AG04450 (cell line): ENCODE data around the gene EDRF1. TPM values are rescaled to one million over a fixed set of nuclear protein-coding genes. Genes with fewer than 3 reads are reported as not detected.

Experiments
- CTCF ChIA-PET: fragments of 300-600, 350-600 bp; formaldehyde crosslinking; extraction: SDS; loops from one replicate; lab custom pipeline; 2022; ENCODE audit warnings: antibody characterized with exemption, inconsistent platforms; lab: Charles Lee
- POLR2A ChIA-PET: fragments of 350-600 bp; formaldehyde crosslinking; extraction: SDS; loops from one replicate; lab custom pipeline; 2021; ENCODE audit warnings: antibody characterized with exemption, inconsistent platforms; lab: Yijun Ruan, JAX
- DNase-seq: peaks from one replicate; pipeline ENCODE4 v3.0.0-alpha.2; 2011; ENCODE audit warnings: low read depth, low spot score
- H3K27ac ChIP-seq: one replicate; pipeline ENCODE4 v1.5.1; 2012; ENCODE audit warnings: low read depth, low read length, control low read depth
- H3K27me3 ChIP-seq: one replicate; pipeline ENCODE4 v1.6.0; 2012; ENCODE audit warnings: low read length; ENCODE audit not compliant: control insufficient read depth, insufficient read depth
- H3K4me3 ChIP-seq: 2 replicates; pipeline ENCODE4 v1.5.1; 2011; ENCODE audit warnings: mild to moderate bottlenecking, low read depth, low read length, control low read depth
- H3K9me3 ChIP-seq: 2 replicates; pipeline ENCODE4 v1.5.1; 2012; ENCODE audit warnings: low read length; ENCODE audit not compliant: control insufficient read depth, insufficient read depth
- polyA plus RNA-seq: library from polyadenylated mRNA; depleted of rRNA; stranded (reverse); fragments of >200 nt; gene quantifications from 2 replicates; pipeline ENCODE4 v1.2.3, GENCODE V29; 2011
- TF ChIP-seq, protein P1 (sequence below): IDR thresholded peaks from 2 replicates; pipeline ENCODE4 v1.5.1; 2011; ENCODE audit warnings: low read depth, low read length, control low read depth, inconsistent platforms

EDRF1 gene
- polyA plus RNA-seq, 1 experiment, result 27.4 TPM

DNA sequence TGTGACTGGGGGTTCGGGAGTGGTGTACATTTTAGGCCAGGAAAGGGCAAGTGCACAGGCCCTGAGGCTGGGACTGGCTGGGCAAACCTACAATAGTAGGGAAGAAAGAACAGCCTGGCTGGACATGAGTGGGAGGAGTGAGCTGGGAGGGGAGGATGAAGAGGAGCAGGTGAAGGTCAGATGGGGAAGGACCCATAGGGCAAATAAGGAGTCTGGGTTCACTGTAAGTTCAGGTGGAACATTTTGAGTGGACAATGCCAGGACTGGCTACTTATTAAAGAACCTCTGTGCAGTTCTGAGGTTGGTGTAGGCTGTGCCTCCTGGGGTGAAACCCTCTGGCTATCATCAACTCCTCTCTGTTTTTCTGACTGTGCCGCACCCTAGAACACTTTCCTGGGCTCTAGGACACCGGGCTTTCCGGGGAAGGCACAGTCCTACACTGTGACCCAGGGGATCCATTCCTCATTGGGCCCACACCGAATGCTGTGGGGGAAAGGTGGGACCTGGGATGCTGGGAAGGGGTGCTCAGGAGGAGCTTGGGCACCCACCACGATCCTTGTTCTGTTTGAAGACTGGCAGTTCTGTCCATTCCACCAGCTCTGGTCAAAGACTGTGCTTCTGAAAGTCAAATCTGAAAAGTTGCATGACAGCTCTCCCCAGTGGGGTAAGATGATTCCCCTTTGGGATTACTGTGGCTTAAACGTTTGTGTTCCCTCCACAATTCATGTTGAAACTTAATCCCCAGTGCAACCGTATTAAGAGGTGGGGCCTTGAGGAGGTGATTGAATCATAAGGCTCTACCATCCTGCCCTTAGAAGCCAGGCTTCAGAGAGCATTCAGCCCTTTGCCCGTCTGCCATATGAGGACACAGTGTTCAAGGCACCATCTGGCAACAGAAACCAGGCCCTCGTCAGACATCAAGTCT lies 60.2 kb downstream of the EDRF1 start:
- peaks cover 2% of the 10 kb centered on the region; the same call in 1 of the 2 replicates for H3K9me3 ChIP-seq
- no peak for DNase-seq
- H3K27ac ChIP-seq, result no peak overlapping the region
- peaks cover 18% of the 10 kb centered on the region for H3K27me3 ChIP-seq
- ChIA-PET POLR2A (no interaction called here), CTCF (no interaction called here)
- H3K4me3 ChIP-seq, result no peak overlapping the region
- TF ChIP-seq, protein P1, sequence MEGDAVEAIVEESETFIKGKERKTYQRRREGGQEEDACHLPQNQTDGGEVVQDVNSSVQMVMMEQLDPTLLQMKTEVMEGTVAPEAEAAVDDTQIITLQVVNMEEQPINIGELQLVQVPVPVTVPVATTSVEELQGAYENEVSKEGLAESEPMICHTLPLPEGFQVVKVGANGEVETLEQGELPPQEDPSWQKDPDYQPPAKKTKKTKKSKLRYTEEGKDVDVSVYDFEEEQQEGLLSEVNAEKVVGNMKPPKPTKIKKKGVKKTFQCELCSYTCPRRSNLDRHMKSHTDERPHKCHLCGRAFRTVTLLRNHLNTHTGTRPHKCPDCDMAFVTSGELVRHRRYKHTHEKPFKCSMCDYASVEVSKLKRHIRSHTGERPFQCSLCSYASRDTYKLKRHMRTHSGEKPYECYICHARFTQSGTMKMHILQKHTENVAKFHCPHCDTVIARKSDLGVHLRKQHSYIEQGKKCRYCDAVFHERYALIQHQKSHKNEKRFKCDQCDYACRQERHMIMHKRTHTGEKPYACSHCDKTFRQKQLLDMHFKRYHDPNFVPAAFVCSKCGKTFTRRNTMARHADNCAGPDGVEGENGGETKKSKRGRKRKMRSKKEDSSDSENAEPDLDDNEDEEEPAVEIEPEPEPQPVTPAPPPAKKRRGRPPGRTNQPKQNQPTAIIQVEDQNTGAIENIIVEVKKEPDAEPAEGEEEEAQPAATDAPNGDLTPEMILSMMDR, result no peak

GRCh38 chr10:125781374-125781773 lies 61.9 kb downstream of the EDRF1 start:
- CTCF ChIA-PET, result interaction anchor here (0.7 kb wide), 1 partner anchor 48 kb away, joined by 3 read pairs; no protein-coding TSS in a partner anchor
- TF ChIP-seq, protein P1, result no peak
- no peak for DNase-seq
- Histone ChIP-seq H3K27me3 (peaks cover 12% of the 10 kb centered on the region), H3K4me3 (no peak overlapping the region), H3K27ac (no peak overlapping the region), H3K9me3 (no peaks in the 10 kb centered on the region)
- POLR2A ChIA-PET, result no interaction called here

- no peak for DNase-seq
- CTCF ChIA-PET, result no interaction called here
- POLR2A ChIA-PET, result no interaction called here
- TF ChIP-seq, protein P1, result no peak
- H3K4me3 ChIP-seq, result no peak overlapping the region
- H3K27ac ChIP-seq, result no peak overlapping the region
- H3K9me3 ChIP-seq, result no peaks in the 10 kb centered on the region
- peaks cover 8% of the 10 kb centered on the region for H3K27me3 ChIP-seq
These were observed 62.5 kb downstream of the EDRF1 start for GRCh38 chr10:125782054-125782453.

GRCh38 chr10:125782616-125783015 lies 63.1 kb downstream of the EDRF1 start:
- Histone ChIP-seq H3K27ac (no peak overlapping the region), H3K9me3 (no peaks in the 10 kb centered on the region), H3K4me3 (no peak overlapping the region), H3K27me3 (peaks cover 4% of the 10 kb centered on the region)
- TF ChIP-seq, protein P1, result no peak
- POLR2A ChIA-PET, result no interaction called here
- CTCF ChIA-PET, result no interaction called here
- DNase-seq, result no peak

GRCh38 chr10:125783408-125783807 lies 63.9 kb downstream of the EDRF1 start:
- TF ChIP-seq, protein P1, result no peak
- no peak for DNase-seq
- ChIA-PET POLR2A (no interaction called here), CTCF (no interaction called here)
- H3K4me3 ChIP-seq, result no peak overlapping the region
- no peak overlapping the region for H3K27ac ChIP-seq
- H3K9me3 ChIP-seq, result no peaks in the 10 kb centered on the region
- no peaks in the 10 kb centered on the region for H3K27me3 ChIP-seq
